Liver (tissue), 9 donors: ENCODE measurements around the gene PARD3. TPM values are rescaled to one million over a fixed set of nuclear protein-coding genes. Genes with fewer than 3 reads are reported as not detected.

Experiments
- DNase-seq: peaks from one replicate; pipeline ENCODE4 v3.0.0-alpha.2; 2017; ENCODE audit warnings: low spot score
- H3K27ac ChIP-seq, 2 donors: one replicate each; pipeline ENCODE4 v1.7.0; 2013; ENCODE audit warnings: inconsistent platforms in 2 of 2, low read length in 2 of 2, control low read depth in 1 of 2, low read depth in 1 of 2, mild to moderate bottlenecking in 1 of 2
- H3K27me3 ChIP-seq, 4 donors: one replicate each; pipeline versions ENCODE4 v1.6.1 to v1.7.0; 2013; ENCODE audit warnings: low read length in 3 of 4, inconsistent platforms in 1 of 4, mild to moderate bottlenecking in 1 of 4, moderate library complexity in 1 of 4; ENCODE audit not compliant: control insufficient read depth in 4 of 4, insufficient read depth in 4 of 4
- H3K36me3 ChIP-seq, 4 donors: one replicate each; pipeline versions ENCODE4 v1.6.1 to v1.7.0; 2013; ENCODE audit warnings: low read length in 3 of 4, mild to moderate bottlenecking in 3 of 4, low read depth in 1 of 4, moderate library complexity in 1 of 4; ENCODE audit not compliant: control insufficient read depth in 4 of 4, insufficient read depth in 3 of 4
- H3K4me1 ChIP-seq, 4 donors: one replicate each; pipeline versions ENCODE4 v1.6.1 to v1.7.0; 2013; ENCODE audit warnings: low read length in 3 of 4, mild to moderate bottlenecking in 3 of 4, moderate library complexity in 1 of 4; ENCODE audit not compliant: control insufficient read depth in 4 of 4, insufficient read depth in 4 of 4
- H3K4me3 ChIP-seq, 3 donors: one replicate each; pipeline versions ENCODE4 v1.6.1 to v1.7.0; 2013; ENCODE audit warnings: low read length in 3 of 3, control low read depth in 1 of 3, low read depth in 1 of 3, mild to moderate bottlenecking in 1 of 3
- H3K9ac ChIP-seq, 2 donors: one replicate each; pipeline ENCODE4 v1.7.0; 2013; ENCODE audit warnings: low read length in 2 of 2, mild to moderate bottlenecking in 2 of 2, moderate library complexity in 2 of 2, control low read depth in 1 of 2, low read depth in 1 of 2
- H3K9me3 ChIP-seq, 4 donors: one replicate each; pipeline versions ENCODE4 v1.6.1 to v1.7.0; 2013; ENCODE audit warnings: low read length in 3 of 4; ENCODE audit not compliant: control insufficient read depth in 4 of 4
- ATF3 ChIP-seq: IDR thresholded peaks from 2 replicates; pipeline ENCODE4 v1.6.1; 2016; ENCODE audit warnings: antibody characterized with exemption
- EGR1 ChIP-seq, 2 donors: IDR thresholded peaks; 2 replicates each; pipeline ENCODE4 v1.6.1; 2016 to 2018; ENCODE audit warnings: antibody characterized with exemption in 2 of 2, low read depth in 2 of 2
- FOXA1 ChIP-seq: IDR thresholded peaks from 2 replicates; pipeline ENCODE4 v1.6.1; 2016; ENCODE audit warnings: antibody characterized with exemption
- FOXA2 ChIP-seq: IDR thresholded peaks from 2 replicates; pipeline ENCODE4 v1.6.1; 2016; ENCODE audit warnings: antibody characterized with exemption
- GABPA ChIP-seq, 2 donors: IDR thresholded peaks in 1 of 2; conservative IDR thresholded peaks in 1 of 2; 2 replicates each; pipeline ENCODE4 v1.6.1; 2016; ENCODE audit warnings: antibody characterized with exemption in 2 of 2, mild to moderate bottlenecking in 1 of 2, moderate library complexity in 1 of 2
- HNF4A ChIP-seq, 2 donors: conservative IDR thresholded peaks; 2 replicates each; pipeline ENCODE4 v1.6.1; 2016; ENCODE audit warnings: antibody characterized with exemption in 2 of 2, mild to moderate bottlenecking in 2 of 2
- HNF4G ChIP-seq: IDR thresholded peaks from 2 replicates; pipeline ENCODE4 v1.6.1; 2016; ENCODE audit warnings: antibody characterized with exemption
- JUND ChIP-seq, 2 donors: IDR thresholded peaks; 2 replicates each; pipeline ENCODE4 v1.6.1; 2016; ENCODE audit warnings: antibody characterized with exemption in 2 of 2
- MAX ChIP-seq: IDR thresholded peaks from 2 replicates; pipeline ENCODE4 v1.6.1; 2016; ENCODE audit warnings: antibody characterized with exemption
- RAD21 ChIP-seq, 2 donors: IDR thresholded peaks; 2 replicates each; pipeline ENCODE4 v1.6.1; 2016; ENCODE audit warnings: antibody characterized with exemption in 2 of 2, mild to moderate bottlenecking in 2 of 2
- RXRA ChIP-seq, 2 donors: IDR thresholded peaks; 2 replicates each; pipeline ENCODE4 v1.6.1; 2017 to 2018; ENCODE audit warnings: antibody characterized with exemption in 2 of 2, mild to moderate bottlenecking in 1 of 2
- SP1 ChIP-seq: IDR thresholded peaks from 2 replicates; pipeline ENCODE4 v1.6.1; 2018; ENCODE audit warnings: antibody characterized with exemption, mild to moderate bottlenecking
- TAF1 ChIP-seq: conservative IDR thresholded peaks from 2 replicates; pipeline ENCODE4 v1.6.1; 2016; ENCODE audit warnings: antibody characterized with exemption, mild to moderate bottlenecking
- YY1 ChIP-seq: IDR thresholded peaks from 2 replicates; pipeline ENCODE4 v1.6.1; 2016; ENCODE audit warnings: antibody characterized with exemption, mild to moderate bottlenecking
- WGBS: extraction: QIAGEN DNeasy Blood & Tissue Kit; methylation state at CpG from one replicate; pipeline ENCODE4 v1.1.7; 2013; 5-methylcytosine and 5-hydroxymethylcytosine counted together
- polyA plus RNA-seq, 2 donors: library from polyadenylated mRNA; stranded (reverse) in 1 of 2; unstranded in 1 of 2; fragments of 200-250 nt in 1 of 2; fragments of >200 nt in 1 of 2; fragmentation: Nextera tagmentation in 1 of 2; extraction: Ambion mirVana in 1 of 2; gene quantifications; one replicate each; pipeline versions ENCODE4 v1.2.1 to v1.2.3, GENCODE V29; 2013 to 2015
- total RNA-seq, 2 donors: library from RNA; depleted of rRNA; stranded (reverse); fragments of >200 nt; gene quantifications; one replicate each; pipeline ENCODE4 v1.2.3, GENCODE V29; 2014
- TF ChIP-seq, protein P1 (sequence below): fragments of 150-350 bp; IDR thresholded peaks from 2 replicates; pipeline ENCODE4 v1.5.1; 2017; ENCODE audit warnings: improper control_type of control experiment, low read depth, low read length; ENCODE audit not compliant: missing input control
- TF ChIP-seq, protein P2 (sequence below): IDR thresholded peaks from 2 replicates; pipeline ENCODE4 v1.6.1; 2016; ENCODE audit warnings: antibody characterized with exemption, mild to moderate bottlenecking
- TF ChIP-seq, protein P3 (sequence below): IDR thresholded peaks from 2 replicates; pipeline ENCODE4 v1.6.1; 2016; ENCODE audit warnings: antibody characterized with exemption
- donor health status: healthy.
- donor health status: healthy.
- donor health status: healthy.
- donor health status: healthy.
- donor health status: healthy.

Gene PARD3
- total and polyA plus RNA-seq, 4 donors = 12.3 to 43.8 (median 13.5) TPM

DNA sequence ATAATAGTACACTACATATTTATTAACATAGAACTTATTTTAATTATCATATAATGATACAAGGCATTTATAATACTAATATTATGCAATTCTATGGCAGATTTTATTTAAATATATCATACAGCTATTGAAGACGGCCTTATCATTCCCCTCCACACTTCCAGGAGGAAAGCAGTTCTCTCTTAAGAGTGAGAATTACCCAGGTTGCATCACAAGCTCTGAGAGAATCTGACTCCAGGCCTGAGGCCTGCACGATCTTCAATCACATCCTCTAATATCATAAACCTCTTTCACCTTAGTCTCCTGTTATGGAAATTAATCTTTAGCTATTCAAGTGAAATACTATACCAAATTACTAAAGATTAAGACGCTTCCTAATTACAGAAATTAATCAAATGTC, 564.4 kb downstream of the PARD3 start:
- WGBS = 88% methylated on average over 3 of the region's 3 CpGs
- H3K27ac ChIP-seq = no peak overlapping the region
- no peak for TF ChIP-seq YY1
- TF ChIP-seq ATF3 = no peak
- TF ChIP-seq HNF4G = no peak
- TF ChIP-seq TAF1 = no peak
- no peak for TF ChIP-seq RAD21 (IDR thresholded peaks at IDR 0.05)
- TF ChIP-seq, protein P1, sequence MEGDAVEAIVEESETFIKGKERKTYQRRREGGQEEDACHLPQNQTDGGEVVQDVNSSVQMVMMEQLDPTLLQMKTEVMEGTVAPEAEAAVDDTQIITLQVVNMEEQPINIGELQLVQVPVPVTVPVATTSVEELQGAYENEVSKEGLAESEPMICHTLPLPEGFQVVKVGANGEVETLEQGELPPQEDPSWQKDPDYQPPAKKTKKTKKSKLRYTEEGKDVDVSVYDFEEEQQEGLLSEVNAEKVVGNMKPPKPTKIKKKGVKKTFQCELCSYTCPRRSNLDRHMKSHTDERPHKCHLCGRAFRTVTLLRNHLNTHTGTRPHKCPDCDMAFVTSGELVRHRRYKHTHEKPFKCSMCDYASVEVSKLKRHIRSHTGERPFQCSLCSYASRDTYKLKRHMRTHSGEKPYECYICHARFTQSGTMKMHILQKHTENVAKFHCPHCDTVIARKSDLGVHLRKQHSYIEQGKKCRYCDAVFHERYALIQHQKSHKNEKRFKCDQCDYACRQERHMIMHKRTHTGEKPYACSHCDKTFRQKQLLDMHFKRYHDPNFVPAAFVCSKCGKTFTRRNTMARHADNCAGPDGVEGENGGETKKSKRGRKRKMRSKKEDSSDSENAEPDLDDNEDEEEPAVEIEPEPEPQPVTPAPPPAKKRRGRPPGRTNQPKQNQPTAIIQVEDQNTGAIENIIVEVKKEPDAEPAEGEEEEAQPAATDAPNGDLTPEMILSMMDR = no peak
- no peak for TF ChIP-seq FOXA1

GRCh38 chr10:34249634-34250033, 565.5 kb downstream of the PARD3 start:
- WGBS = 90% methylated on average over 4 of the region's 4 CpGs
- Histone ChIP-seq H3K27ac (no peak overlapping the region), H3K4me3 (no peak overlapping the region), H3K4me1 (no peaks in the 10 kb centered on the region), H3K27me3 (no peaks in the 10 kb centered on the region), H3K9me3 (no peaks in the 10 kb centered on the region), H3K9ac (no peak overlapping the region), H3K36me3 (no peaks in the 10 kb centered on the region)
- TF ChIP-seq ATF3 (no peak), SP1 (no peak), FOXA1 (no peak), JUND (IDR thresholded peaks at IDR 0.05) (no peak), HNF4G (no peak), TAF1 (no peak), FOXA2 (no peak), RXRA (IDR thresholded peaks at IDR 0.05) (no peak), EGR1 (IDR thresholded peaks at IDR 0.05; ENCODE audit: low read depth in 2 of 2) (no peak), YY1 (no peak), MAX (no peak), GABPA (IDR thresholded peaks at IDR 0.05 in 1 of 2, conservative IDR thresholded peaks at IDR 0.05 in 1 of 2) (no peak), HNF4A (conservative IDR thresholded peaks at IDR 0.05) (no peak)
- TF ChIP-seq, protein P1 = no peak
- TF ChIP-seq, protein P2, sequence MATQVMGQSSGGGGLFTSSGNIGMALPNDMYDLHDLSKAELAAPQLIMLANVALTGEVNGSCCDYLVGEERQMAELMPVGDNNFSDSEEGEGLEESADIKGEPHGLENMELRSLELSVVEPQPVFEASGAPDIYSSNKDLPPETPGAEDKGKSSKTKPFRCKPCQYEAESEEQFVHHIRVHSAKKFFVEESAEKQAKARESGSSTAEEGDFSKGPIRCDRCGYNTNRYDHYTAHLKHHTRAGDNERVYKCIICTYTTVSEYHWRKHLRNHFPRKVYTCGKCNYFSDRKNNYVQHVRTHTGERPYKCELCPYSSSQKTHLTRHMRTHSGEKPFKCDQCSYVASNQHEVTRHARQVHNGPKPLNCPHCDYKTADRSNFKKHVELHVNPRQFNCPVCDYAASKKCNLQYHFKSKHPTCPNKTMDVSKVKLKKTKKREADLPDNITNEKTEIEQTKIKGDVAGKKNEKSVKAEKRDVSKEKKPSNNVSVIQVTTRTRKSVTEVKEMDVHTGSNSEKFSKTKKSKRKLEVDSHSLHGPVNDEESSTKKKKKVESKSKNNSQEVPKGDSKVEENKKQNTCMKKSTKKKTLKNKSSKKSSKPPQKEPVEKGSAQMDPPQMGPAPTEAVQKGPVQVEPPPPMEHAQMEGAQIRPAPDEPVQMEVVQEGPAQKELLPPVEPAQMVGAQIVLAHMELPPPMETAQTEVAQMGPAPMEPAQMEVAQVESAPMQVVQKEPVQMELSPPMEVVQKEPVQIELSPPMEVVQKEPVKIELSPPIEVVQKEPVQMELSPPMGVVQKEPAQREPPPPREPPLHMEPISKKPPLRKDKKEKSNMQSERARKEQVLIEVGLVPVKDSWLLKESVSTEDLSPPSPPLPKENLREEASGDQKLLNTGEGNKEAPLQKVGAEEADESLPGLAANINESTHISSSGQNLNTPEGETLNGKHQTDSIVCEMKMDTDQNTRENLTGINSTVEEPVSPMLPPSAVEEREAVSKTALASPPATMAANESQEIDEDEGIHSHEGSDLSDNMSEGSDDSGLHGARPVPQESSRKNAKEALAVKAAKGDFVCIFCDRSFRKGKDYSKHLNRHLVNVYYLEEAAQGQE = no peak
- TF ChIP-seq, protein P3, sequence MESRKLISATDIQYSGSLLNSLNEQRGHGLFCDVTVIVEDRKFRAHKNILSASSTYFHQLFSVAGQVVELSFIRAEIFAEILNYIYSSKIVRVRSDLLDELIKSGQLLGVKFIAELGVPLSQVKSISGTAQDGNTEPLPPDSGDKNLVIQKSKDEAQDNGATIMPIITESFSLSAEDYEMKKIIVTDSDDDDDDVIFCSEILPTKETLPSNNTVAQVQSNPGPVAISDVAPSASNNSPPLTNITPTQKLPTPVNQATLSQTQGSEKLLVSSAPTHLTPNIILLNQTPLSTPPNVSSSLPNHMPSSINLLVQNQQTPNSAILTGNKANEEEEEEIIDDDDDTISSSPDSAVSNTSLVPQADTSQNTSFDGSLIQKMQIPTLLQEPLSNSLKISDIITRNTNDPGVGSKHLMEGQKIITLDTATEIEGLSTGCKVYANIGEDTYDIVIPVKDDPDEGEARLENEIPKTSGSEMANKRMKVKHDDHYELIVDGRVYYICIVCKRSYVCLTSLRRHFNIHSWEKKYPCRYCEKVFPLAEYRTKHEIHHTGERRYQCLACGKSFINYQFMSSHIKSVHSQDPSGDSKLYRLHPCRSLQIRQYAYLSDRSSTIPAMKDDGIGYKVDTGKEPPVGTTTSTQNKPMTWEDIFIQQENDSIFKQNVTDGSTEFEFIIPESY = no peak
- no peak for DNase-seq

More for the DNA sequence above, 564.4 kb downstream of the PARD3 start:
- H3K4me1 ChIP-seq = no peaks in the 10 kb centered on the region
- H3K27me3 ChIP-seq = no peaks in the 10 kb centered on the region
- H3K9ac ChIP-seq = no peak overlapping the region
- H3K4me3 ChIP-seq = no peak overlapping the region
- no peaks in the 10 kb centered on the region for H3K9me3 ChIP-seq
- no peaks in the 10 kb centered on the region for H3K36me3 ChIP-seq
- DNase-seq = no peak
